Nephron (organoid): ENCODE measurements around the gene PCDH15.

ENCODE experiments used
- H3K27ac Mint-ChIP-seq, 3 experiments: 2 replicates each; pipeline ENCODE4 v1.8.0; 2020; ENCODE audit warnings: mixed read lengths in 3 of 3, mild to moderate bottlenecking in 2 of 3, moderate library complexity in 1 of 3
- H3K27me3 Mint-ChIP-seq: 2 replicates; pipeline ENCODE4 v1.8.0; 2021; ENCODE audit warnings: low read depth, mild to moderate bottlenecking, moderate library complexity, mixed read lengths
- H3K36me3 Mint-ChIP-seq: 2 replicates; pipeline ENCODE4 v1.8.0; 2020; ENCODE audit warnings: low read depth, mixed read lengths
- H3K4me1 Mint-ChIP-seq: 2 replicates; pipeline ENCODE4 v1.8.0; 2020; ENCODE audit warnings: mixed read lengths
- H3K4me3 Mint-ChIP-seq, 3 experiments: 2 replicates each; pipeline ENCODE4 v1.8.0; 2020; ENCODE audit warnings: mild to moderate bottlenecking in 3 of 3, mixed read lengths in 3 of 3, moderate library complexity in 2 of 3
- H3K9me3 Mint-ChIP-seq: 2 replicates; pipeline ENCODE4 v1.8.0; 2020; ENCODE audit warnings: mixed read lengths
- TF ChIP-seq, protein P1 (sequence below), 3 experiments: fragments of 200-600 bp; sonication (generic); IDR thresholded peaks; one replicate each; pipeline ENCODE4 v1.5.0; 2021; ENCODE audit warnings: antibody characterized with exemption in 3 of 3; ENCODE audit not compliant: unreplicated experiment in 3 of 3

The PCDH15 gene

DNA sequence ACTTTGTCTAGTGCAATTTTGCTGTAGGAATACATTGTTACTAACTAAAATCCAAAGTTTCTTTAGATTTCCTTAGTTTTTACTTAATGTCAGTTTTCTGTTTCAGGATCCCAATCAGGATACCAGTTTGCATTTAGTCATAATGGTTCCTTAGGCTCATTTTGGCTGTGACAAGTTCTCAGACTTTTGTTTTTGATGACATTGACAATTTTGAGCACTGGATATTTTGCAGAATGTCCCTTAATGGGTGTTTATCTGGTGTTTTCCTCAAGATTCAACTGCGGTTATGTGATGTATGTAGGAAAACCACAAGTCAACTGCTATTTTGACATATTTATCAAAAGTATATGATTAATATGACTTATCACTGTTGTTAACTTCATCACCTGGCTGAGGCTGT, 482.6 kb downstream of the PCDH15 start:
- no peaks in the 10 kb centered on the region for H3K4me1 Mint-ChIP-seq
- H3K36me3 Mint-ChIP-seq: peaks cover 7% of the 10 kb centered on the region
- TF ChIP-seq, protein P1, sequence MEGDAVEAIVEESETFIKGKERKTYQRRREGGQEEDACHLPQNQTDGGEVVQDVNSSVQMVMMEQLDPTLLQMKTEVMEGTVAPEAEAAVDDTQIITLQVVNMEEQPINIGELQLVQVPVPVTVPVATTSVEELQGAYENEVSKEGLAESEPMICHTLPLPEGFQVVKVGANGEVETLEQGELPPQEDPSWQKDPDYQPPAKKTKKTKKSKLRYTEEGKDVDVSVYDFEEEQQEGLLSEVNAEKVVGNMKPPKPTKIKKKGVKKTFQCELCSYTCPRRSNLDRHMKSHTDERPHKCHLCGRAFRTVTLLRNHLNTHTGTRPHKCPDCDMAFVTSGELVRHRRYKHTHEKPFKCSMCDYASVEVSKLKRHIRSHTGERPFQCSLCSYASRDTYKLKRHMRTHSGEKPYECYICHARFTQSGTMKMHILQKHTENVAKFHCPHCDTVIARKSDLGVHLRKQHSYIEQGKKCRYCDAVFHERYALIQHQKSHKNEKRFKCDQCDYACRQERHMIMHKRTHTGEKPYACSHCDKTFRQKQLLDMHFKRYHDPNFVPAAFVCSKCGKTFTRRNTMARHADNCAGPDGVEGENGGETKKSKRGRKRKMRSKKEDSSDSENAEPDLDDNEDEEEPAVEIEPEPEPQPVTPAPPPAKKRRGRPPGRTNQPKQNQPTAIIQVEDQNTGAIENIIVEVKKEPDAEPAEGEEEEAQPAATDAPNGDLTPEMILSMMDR (IDR thresholded peaks at IDR 0.05; ENCODE audit: unreplicated experiment in 3 of 3): no peak
- H3K27me3 Mint-ChIP-seq: no peaks in the 10 kb centered on the region
- H3K4me3 Mint-ChIP-seq: no peak overlapping the region
- H3K9me3 Mint-ChIP-seq: no peaks in the 10 kb centered on the region
- no peak overlapping the region for H3K27ac Mint-ChIP-seq

DNA sequence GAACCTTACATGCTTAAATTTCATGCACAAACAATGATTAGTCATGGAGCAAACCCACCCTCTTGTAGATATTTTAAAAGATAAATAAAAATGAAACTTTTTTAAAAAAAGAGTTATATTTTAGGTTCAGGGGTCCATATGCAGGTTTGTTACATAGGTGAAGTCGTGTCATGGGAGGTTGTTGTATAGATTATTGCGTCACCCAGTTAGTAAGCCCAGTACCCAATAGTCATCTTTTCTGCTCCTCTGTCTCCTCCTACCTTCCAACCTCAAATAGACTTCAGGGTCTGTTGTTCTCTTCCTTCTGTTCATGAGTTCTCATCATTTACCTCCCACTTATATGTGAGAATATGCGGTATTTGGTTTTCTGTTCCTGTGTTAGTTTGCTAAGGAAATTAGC, 486.6 kb downstream of the PCDH15 start:
- H3K4me1 Mint-ChIP-seq: no peaks in the 10 kb centered on the region

DNA sequence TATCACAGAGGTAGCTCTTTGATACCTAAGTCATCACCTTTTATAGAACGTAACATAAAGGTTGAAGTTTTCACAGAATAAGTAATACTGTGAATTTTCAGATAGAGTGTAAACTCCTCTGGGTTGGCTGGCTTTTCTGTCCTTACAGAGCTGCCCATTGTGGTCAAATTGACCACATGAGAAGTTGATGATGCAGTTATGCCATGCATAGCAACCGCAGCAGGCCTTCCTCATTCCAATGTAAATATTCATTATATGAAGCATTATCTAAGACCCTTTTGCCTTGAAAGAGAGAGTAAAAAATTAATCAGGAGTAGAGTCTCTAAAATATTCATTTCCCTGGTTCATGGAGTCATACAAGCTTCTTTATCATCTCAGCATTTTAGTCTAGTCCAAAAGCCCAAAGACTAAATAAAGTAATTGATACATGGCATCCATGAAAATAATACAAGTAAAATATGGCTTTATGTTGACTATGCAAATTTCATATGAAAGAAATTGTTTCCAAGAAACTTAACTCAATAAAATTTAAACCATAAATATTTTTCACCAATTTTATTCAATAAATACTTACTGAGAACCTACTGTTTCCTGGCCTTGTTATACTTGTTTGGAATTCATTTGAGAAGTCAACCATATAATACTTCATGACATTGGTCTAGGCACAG, 516.4 kb downstream of the PCDH15 start:
- H3K4me1 Mint-ChIP-seq: no peaks in the 10 kb centered on the region
- no peak overlapping the region for H3K27ac Mint-ChIP-seq

More for the DNA sequence above, 486.6 kb downstream of the PCDH15 start:
- H3K27ac Mint-ChIP-seq: no peak overlapping the region
- no peaks in the 10 kb centered on the region for H3K9me3 Mint-ChIP-seq
- H3K36me3 Mint-ChIP-seq: peaks cover 7% of the 10 kb centered on the region
- TF ChIP-seq, protein P1 (IDR thresholded peaks at IDR 0.05; ENCODE audit: unreplicated experiment in 3 of 3): no peak
- H3K4me3 Mint-ChIP-seq: no peak overlapping the region
- no peaks in the 10 kb centered on the region for H3K27me3 Mint-ChIP-seq

DNA sequence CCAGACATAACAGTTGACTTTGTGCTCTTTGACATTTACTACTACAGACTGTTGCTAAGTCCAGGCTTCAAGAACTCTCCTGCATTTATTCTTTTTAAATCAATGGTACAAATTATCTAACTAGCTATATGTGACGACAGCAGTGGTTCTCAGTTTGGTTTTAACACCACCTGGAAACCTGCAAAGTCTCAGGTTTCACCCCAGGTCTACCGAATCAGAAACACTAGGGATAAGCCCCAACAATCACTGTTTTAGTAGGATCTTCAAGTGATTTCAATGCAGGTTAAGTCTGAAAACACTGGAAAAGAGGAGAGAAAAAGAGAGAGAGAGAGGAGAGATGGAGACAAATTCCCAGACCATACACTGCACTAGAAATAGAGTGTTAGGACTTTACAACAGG, 519.0 kb downstream of the PCDH15 start:
- H3K27me3 Mint-ChIP-seq: no peaks in the 10 kb centered on the region
- H3K4me3 Mint-ChIP-seq: no peak overlapping the region

More for the DNA sequence above, 516.4 kb downstream of the PCDH15 start:
- TF ChIP-seq, protein P1 (IDR thresholded peaks at IDR 0.05; ENCODE audit: unreplicated experiment in 3 of 3): no peak
- peaks cover 4% of the 10 kb centered on the region for H3K9me3 Mint-ChIP-seq
- H3K4me3 Mint-ChIP-seq: no peak overlapping the region
- H3K27me3 Mint-ChIP-seq: no peaks in the 10 kb centered on the region
- no peaks in the 10 kb centered on the region for H3K36me3 Mint-ChIP-seq

DNA sequence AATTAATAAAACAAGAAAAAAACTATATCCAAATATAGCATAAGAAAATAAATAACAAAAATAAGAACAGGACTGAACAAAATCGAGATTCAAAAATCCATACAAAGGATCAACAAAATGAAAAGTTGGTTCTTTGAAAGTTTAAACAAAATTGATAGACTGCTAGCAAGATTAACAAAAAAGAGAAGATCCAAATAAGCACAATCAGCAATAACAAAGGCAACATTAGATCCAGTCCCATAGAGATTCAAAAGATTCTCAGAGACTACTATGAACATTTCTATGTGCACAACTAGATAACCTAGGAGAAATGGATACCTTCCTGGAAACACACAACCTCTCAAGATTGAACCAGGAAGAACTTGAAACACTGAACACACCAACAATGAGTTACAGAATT, 534.6 kb downstream of the PCDH15 start:
- Mint-ChIP-seq H3K27ac (no peak overlapping the region), H3K27me3 (no peaks in the 10 kb centered on the region), H3K36me3 (no peaks in the 10 kb centered on the region), H3K4me3 (no peak overlapping the region), H3K9me3 (peaks cover 17% of the 10 kb centered on the region), H3K4me1 (no peaks in the 10 kb centered on the region)
- TF ChIP-seq, protein P1 (IDR thresholded peaks at IDR 0.05; ENCODE audit: unreplicated experiment in 3 of 3): no peak

More for the DNA sequence above, 519.0 kb downstream of the PCDH15 start:
- Mint-ChIP-seq H3K4me1 (no peaks in the 10 kb centered on the region), H3K27ac (no peak overlapping the region), H3K36me3 (no peaks in the 10 kb centered on the region), H3K9me3 (no peaks in the 10 kb centered on the region)
- TF ChIP-seq, protein P1 (IDR thresholded peaks at IDR 0.05; ENCODE audit: unreplicated experiment in 3 of 3): no peak

DNA sequence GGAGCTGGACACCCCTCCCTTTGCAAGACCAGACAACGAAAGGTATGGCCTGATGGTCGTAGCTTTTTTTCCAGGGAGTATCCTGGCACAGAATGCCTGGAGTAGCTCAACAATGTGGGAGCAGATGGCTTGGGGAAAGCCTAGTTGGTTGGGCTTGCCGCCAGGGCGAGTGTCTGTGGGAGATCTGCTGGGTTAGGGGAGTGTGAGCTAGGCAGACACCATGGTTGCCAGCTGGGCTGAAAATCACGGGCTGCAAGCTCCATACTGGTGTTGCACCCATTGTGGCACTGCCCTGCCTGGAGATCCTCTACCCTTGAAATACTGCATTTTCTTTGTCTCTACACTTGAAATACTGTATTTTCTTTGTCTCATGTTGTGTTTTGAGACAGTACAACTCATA, 538.3 kb downstream of the PCDH15 start:
- Mint-ChIP-seq H3K27ac (no peak overlapping the region), H3K4me1 (no peaks in the 10 kb centered on the region), H3K36me3 (no peaks in the 10 kb centered on the region), H3K9me3 (peaks cover 17% of the 10 kb centered on the region), H3K27me3 (no peaks in the 10 kb centered on the region), H3K4me3 (no peak overlapping the region)
- TF ChIP-seq, protein P1 (IDR thresholded peaks at IDR 0.05; ENCODE audit: unreplicated experiment in 3 of 3): no peak
